Measurements from ENCODE around the gene MGMT.

MGMT gene

DNA sequence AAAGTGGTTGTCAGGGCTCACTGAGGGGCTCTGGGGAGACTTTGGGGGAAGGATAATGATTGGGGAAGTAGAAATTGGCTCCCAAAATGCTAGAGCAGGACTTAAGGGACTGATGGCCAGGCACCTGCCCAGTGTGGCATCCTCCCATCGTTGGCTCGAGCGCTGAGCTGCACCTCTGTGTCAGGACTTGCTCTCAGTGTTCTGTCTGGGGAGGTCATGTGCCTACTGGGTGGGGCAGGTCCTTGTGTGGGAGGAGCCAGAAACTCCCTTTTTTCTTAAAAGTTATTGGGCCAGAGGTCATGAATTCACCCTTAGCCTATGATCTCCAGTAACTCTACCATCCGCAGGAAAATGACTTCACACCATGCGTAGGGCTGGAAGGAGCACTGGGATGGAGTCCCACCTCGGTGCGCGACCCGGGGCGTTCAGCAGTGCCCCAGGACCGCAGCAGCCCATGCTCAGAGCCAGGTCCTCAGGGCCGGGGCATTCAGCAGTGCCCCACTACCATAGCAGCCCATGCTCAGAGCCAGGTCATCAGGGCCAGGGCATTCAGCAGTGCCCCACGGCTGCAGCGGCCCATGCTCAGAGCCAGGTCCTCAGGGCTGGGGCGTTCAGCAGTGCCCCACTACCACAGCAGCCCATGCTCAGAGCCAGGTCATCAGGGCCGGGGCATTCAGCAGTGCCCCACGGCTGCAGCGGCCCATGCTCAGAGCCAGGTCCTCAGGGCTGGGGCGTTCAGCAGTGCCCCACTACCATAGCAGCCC, 275.1 kb downstream of the MGMT start:
- no peak for DNase-seq

DNA sequence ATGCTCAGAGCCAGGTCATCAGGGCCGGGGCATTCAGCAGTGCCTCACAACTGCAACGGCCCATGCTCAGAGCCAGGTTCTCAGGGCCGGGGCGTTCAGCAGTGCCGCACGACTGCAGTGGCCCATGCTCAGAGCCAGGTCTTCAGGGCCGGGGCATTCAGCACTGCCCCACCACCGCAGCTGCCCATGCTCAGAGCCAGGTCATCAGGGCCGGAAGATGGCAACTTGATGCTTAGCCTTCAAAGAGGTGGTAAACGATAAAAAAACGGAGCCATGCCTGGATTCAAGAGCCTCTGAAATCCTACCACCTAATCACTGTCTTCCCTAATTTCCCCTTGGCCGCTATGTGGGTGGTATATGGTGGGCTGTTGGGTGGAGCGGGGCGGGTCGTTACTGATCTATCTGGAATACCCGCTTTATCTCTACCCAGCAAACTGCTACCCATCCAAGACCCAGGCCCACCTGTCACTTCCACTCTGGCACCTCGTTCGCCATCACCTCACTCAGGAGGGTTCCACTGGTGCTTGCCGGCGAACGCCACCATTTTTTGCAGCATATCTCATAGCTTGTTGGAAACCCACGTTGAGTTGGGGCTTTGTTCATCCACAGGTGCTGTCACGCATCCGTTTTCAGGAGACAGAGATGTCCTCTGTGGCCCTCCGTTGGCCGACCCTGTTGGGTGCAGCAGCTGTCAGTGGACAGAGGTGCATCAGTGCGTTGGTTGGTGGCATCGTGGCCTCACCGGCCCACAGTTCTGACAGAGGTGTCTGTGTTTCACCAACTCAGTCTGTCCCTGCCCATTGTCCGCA, 275.9 kb downstream of the MGMT start:
- no peak for DNase-seq

DNA sequence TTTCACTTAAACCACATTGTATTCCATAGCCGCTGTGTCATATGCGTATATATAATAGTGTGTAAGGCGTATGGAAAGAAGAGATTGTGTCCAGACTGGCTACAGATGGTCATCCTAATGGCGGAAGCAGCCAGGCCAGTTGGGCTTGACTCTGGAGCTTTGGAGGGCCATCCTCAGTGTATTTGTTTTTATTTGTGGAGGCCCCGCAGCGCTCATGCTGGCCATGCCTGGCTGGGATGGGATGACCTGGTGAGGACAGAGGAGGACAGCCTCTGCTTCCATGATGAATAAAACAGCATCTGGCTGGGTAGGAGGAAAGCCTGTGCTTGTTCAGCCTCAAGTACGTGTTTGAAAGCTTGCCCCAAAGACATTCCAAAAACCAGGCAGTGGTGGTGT, 276.7 kb downstream of the MGMT start:
- DNase-seq: no peak

DNA sequence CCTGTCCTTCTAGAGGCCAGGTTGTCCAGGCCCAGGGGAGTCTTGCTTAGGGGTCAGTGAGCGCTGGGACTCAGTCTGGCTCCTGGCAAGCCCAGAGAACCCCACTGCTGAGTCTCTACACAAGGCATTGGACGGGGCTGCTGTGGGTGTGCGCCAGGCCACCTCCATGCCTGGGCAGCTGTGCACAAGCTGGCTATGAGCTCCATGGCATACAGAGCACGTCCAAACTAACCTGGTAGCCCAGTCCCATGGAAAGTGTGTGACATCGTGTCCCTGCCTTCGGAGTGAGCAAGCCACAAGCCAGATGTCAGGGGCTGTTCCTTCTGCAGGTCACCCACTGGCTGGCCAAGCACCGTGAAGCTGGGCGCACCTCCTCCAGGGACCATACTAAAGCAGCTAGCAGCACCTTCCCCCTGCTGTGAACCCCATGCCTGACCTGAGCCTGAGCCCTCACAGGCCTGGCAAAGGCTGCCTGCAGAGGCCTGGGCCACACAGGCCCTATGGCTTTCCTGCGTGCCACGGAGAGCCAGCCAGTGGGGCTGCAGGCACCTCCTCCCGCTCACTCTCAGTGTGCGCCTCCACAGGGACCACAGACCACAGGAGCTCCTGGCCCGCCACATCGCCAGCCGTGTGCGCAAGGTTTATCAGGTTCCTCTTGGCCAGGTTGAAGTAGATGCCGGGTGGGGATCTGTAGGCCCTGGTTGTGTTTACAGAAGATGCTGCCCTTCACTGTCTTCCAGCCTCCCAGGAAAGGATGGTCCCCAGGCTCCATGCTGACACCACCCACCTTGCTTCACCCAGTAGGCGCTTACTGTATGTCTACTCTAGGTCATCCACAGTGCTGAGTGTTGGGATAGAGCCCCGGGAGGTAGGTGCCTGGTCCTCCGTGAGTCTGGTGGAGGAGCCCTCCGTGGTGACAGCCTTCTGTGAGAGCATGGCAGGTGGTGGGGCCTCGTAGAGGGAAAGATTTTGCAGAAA, 277.4 kb downstream of the MGMT start:
- no peak for DNase-seq

DNA sequence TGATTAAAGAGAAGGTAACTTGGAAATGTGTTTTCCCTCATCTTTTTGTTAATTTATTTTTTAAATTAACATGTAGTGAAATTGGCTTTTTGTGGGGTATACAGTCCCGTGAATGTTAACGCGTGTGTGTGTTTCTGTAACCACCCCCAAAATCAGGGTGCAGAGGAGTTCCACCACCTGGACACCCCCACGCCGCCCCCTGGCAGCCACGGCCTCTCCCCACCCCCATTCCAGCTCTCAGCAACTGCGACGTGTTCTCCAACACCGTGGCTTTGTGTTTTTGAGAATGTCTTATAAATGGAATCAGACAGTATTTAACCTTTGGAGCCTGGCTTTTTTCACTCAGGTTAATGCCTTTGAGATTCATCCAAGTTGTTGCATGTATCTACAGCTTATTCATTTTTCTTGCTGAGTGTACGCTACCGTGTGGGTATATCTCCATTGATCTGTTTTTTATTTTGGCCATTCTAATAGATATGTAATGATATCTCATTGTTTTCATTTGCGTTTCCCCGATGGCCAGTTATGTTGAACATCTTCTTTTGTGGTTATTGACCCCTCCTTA, 278.2 kb downstream of the MGMT start:
- no peak for DNase-seq

DNA sequence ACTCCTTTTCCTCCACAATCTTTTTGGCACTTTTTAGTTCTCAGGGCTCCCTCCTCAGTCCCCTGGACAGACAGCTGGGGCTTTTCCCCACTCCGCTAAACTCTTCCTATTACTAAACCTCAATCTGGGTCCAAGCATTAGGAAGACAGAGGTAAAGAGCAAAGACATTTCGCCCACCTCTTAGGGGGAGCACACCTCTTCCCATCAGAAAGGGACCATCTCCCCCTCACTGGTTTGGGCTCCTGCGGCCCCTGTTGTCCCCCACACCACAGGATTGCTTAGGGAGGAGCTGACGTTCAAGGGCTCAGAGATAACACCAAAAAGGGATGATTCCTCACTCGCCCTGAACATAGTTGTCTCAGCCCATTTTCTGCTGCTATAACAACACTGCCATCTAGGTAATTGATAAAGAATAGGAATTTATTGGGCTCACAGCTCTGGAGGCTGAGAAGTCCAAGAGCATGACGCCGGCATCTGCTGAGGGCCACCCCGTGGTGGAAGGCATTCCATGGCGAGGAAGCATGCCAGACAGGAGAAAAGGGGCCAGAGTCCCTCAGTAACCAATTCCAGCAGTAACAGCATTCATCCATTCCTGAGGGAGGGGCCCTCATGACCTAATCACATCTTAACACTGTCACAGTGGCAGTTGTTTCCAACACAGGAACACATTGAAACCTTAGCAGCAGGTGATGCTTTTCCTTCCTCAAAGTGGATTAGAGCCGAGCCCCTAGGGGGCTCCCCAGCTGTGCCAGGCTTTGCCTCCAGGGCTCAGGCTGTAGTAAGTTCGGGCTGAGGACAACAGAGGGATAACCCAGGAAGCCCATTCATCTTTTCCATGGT, 287.4 kb downstream of the MGMT start:
- DNase-seq: no peak

DNA sequence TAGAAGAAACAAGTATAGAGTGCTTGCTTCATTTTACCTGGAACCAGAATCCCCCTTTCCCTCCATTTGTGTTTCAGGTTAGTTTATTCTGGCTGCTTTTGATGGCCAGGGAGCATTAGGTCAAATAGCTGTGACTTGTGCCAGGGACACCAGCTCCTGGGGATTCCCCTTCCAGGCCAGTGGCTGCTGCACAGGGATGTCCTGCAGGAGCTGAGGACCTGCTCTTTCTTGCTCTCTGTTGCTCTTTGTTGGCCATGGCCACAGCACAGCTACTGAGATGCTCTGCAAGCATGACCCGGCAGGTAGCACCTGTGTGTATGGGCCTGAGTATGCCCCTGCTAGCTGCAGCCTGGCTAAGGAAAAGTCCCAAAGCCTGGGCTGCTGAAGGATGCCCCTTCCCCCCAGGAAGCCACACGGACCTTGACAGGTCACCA, 288.1 kb downstream of the MGMT start:
- DNase-seq: no peak

DNA sequence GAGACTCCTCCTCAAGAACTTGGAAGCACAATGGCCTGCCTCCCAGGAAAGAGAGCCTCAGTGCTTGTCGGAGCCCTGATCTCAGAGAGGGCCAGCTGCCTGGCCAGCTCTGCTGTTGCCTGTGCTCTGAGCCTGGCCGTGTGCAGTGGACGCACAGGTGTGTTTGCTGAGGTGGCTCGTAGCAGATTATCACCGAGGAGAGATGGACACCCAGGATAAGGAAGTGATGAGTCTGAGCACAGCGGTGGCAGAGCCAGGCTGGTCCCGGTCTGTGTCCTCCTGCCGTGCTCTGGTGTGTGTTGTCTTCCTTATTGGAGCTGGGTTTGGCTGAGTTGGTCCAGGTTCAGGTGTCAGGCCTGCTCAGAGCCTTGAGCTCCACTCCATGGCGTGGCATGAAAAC, 288.6 kb downstream of the MGMT start:
- DNase-seq: no peak

DNA sequence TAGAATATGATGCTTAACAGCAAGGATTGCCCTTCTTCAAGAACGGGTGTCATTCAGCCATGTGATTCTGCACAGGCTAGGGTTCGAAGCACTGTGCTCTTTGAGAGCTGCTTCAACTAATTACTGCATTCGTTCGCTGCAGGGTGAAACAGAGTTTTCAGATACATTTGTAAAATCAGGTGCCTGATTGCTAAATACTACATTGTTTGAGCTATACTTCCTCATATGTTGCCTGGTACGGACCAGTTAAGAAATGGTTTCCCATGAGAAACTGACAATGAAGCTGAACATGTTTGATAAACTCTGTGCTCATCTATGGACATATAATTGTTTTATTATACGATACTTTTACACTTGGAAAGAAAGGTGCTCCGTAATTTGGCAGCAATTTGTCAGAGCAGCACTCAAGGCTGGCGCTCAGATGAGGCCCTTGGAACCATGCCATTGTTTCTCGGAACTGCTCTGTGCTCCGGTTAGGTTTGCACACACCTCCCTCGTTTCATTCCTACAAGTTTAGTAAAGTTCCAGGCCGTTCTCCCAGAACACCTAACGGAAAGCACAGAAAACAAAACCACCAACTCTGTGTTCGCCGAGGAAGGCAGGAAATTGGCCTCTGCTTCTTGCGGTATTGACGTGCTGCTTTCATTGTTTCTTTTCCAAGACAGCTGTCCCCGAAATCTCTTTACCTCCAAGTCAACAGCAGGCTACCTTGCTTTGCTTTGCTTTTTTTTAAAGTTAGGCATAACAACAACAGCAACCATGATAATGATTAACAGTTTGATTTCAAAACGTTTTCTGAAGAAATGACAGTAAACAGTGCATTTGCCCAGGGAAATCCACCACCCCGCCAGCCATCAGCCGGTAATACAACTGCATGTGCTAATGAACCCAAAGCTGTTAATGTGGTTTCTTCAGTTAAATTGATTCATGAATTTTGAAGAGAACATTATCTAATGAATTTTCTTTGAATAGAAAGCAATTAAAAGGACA, 290.2 kb downstream of the MGMT start:
- no peak for DNase-seq

DNA sequence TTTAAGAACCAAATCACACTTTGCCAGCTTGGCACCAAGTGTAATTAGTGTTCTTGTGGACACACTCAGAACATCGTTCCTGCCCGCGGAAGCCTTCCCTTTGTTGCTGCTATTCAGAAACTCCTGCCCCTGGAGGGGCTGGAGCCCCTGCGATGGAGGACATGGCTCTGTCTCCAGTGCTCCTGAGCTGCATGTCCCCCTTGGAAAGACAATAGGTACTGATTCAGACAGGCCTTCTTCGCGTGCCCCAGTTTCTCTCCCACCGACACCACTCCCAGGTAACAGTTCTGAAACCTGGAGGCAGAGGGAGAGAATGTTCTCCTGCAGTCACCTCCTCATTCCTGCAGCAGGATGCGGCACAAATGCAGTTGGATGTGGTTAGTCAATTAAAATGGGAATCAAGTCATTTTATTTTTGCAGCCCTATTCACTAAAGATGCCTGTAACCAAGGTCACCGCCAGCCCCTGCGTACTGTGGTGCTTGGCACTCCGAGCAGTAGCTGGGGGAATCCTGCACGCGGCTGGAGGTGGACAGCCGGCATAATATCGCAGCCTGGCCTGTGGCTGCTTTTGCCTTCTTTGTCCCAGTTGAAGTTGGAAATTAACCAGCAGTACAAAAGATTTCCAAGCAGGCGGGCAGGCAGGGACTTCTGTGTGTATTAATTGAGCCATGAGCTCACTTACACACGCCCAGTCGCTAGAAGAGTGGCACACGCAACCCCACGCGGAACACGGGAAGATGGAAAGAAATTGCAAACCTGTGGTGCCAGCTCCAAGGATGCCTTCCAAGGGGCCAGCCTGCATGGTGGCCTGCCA, 291.4 kb downstream of the MGMT start:
- DNase-seq: no peak

DNA sequence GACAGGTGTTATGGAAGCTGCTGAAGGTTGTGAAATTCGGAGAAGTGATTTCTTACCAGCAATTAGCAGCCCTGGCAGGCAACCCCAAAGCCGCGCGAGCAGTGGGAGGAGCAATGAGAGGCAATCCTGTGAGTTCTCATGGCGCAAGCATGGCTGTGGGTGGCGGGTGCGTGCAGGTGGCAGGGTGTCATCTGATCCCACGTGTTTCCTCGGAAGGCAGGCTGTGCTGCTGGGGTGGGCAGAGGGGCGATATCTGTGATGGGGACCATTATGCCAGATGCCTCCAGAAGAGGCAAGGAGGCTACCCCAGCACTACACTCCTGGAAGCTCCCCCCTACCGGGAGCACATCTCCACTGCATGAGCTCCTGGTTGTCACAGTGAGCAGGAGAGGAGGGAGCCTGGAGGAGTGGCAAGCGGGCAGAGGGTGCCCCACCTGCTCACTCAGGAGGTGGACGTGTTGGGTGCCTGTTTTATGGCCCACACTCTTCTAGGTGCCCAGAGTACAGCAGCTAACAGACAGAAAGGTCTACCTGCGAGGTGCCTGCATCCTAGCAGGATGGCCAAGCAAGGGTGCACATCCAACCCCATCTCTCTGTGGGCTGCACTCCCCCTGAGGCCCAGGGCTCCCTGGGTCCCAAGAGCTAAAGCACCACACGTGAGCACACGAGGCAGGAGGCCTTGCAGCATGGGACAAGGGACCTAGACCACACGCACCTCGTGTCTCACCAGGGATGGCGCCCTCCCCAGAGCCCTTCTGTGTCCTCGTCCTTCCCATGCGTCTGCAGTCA, 292.4 kb downstream of the MGMT start:
- DNase-seq: no peak

DNA sequence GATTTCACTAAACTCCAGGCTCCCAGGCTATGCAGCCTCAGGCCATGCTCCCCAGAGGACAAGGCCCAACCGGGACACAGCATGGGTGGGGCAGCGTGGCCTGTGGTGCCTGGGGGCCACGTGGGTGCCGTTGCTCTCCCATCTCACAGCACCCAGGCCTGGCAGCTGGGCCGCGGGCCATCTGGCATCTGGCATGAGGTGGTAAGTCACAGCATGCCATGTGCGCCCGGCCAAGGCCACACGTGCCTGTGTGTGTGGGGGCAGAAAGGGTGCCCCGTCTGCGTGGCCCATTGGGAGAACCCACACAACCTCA, 292.9 kb downstream of the MGMT start:
- DNase-seq: no peak

DNA sequence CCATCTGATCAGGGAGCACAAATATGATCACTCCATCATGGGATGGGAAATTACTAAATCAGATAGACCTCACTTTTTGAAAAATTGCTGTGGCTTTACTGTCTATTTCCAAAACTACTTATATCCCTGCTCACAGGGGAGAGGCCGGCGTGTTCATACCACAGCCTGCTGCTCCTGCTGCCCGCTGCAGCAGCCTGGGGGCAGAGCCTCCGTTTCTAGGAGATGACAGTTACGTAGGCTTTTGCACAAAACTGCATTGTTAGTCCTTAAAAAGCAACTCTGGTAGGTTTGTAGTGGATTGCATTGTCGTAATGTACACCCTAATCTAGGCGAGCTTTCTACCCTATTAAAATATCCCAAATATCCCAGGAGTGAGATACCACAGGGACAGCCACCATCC, 293.4 kb downstream of the MGMT start:
- no peak for DNase-seq

DNA sequence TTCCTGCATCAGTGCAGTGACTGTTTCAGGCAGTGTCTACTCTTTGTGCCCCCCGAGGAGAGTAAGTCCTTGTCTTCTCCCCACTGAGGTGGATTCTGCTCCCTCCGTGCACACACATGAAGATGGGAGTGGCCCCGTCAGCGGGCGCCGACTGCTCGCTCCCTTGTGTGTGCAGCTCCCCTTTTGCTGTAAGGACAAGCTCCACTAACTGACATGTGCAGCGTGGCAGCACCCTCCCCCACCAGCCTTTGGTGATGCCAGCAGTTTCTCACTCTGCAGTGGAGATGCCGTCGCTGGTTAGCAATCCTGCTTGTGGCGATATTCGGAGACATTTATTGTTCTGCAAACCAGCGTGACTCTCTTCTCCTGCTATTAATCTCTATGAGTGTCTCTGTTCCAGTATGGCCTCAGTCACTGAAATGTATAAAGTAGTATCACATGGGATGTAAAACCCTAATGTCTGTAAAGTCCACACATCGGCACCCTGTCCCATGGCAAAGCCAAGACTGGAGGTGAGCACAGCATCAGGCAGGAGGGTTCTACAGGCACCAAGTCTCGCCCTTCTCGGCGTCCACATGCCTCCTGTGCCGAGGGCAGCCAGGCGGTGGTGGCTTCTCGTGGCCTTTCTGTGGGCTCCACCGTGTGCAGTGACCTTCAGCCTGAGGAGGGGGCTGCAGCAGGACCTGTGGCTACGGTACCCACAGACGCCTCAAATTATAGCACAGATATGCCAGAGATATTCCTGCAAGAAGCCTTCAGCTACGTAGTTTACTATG, 294.3 kb downstream of the MGMT start:
- DNase-seq: no peak

DNA sequence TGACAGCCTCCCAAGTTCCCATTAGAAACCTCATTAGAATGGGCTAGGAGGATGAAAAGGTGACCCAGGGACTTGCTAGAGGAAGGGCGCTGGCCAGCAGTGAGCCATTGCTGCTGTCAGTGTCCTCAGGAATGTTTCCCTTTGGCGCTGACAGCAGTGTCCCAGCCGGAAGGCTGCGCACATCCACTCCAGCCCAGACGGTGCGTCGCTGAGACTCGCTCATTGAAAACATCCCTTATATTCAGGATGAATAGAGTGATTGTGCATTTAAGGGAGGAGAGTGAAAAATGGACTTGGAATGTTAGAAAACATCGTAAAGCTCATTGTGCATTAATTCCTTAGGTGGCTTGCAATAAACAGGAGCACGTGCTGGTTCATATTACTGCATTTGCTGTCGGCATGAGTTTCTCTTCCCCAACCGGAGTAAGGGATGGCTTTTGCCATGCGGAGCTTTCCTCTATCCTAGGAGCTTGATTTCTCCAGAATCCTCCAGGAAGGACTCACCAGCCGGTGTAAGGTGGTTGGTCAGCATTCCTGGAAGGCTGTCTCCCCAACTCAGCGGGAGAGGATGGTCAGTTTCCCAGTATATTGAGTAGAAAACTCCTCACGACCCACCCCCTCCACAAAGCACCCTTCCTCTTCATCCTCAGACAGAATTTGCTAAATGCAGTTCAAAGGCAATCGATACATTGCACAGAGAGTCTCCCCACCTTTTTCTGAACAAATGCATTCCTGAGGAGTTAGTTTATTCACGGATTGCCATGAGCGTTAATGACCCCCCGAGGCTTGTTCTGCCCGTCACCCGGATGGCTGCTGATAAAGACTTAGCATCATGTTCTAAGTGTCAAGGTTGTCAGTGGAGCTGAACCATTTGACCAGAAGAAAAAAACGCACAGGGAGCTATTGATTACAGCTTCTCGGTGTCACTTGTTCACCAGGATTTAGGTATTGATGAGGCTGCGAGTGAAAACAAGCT, 295.2 kb downstream of the MGMT start:
- DNase-seq: no peak

DNA sequence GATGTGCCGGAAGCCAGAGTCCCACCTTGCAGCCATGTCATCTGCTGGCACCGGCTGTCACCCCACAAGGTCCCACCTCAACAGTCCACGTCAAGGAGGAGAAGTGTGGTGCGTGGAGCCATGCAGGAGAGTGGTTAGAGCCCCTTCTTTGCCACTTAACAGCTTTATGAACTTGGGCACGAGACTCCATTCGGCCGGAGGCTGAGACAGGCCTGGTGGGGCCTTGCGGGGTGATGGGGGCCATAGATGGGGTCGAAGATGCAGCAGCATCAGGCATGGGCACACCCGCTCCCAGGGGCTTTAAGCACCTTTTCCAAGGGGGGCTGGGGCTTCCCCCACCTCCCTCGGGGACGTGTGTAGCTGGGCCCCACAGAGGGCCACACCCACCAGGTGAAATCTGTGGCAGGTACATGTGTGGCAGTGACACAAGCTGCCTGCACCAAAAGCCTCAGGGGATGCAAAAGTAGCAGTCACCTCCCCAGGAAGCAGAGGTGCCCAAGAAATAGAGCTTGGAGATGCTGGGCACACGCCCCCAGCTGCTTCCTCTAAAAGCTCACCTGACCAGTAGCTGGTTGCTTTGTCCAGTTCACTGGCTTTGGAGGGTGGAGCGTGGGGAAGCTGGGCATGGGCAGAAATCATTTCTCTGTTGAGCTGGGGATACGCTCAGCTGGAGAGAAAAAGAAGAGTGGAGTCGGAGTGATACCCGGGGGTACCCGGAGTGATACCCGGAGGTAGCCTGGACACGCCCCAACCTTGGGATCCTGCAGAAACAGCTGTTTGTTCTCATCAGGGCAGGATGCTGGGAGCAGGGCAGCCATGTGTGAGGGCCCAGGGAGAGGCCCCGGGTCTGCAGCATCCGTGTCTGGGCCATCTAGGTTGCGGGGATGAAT, 297.2 kb downstream of the MGMT start:
- no peak for DNase-seq
